ENCODE measurements around the gene OBP2A.

Gene OBP2A

DNA sequence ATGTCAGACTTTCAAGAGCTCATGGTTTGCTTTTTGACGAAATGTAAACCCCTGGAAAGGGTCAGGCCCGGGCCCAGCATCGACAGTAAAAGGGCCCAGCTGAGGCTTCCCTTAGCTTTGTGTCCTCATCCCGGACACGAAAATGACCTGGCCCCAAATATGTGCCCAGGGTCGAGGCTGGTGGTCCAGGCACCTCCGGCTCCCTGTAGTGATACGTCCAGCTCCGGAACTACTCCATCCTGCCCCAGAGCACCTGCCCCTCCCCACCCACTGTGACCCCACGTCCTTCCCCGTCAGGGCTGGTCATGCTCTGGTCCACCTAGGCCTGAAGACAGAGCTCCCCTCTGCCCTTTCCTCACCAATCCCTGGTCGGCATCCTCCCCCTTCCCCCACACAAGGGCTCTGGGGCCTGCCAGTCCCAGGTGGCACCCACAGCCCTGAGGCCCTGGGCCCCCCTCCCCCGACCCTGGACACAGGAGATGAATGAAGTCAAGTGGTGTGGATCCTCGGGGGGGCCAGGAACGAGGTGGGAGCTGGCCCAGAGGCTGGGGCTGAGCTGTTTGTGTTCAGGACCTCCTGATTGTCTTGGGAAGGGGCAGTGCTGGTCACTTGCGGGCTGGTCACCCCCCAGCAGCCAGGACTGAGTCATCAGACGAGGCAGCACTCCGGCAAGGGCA lies 6.2 kb downstream of the OBP2A start:
- no peak for ATAC-seq
- no peak for DNase-seq

DNA sequence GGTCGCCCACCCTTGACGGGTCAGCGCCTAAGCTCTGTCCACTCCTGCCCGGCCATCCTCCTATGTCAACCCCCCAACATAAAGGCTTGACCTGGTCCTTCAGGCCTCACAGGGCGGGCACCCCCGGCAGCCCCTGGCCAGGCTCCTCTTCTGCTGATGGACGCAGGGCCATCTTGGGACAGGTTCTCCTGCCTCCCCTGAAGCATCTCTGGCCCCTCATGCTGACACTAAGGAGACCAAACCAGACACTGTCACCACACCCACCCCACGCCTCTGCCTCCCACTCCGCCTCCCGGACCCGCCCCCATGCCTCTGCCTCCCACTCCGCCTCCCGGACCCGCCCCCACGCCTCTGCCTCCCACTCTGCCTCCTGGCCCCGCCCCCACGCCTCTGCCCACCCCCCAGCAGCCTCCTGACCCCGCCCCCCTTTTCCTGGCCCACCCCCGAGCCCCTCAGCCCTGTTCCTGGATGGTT lies 6.8 kb downstream of the OBP2A start:
- DNase-seq (no peak), ATAC-seq (no peak)

DNA sequence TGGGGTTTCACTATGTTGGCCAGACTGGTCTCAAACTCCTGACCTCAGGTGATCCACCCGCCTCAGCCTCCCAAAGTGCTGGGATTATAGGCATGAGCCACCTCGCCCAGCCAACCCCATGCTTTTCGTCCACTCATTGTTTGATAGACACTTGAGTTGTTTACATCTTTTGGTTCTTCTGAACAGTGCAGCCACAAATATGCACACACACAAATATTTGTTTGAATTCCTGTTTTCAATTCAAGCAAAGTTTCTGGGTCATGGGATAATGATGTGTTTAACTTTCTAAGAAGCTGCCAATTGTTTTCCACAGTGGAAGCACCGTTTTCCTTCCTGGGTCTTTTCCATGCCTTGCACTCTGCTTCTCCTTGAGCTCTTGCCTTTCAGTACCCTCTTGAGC lies 8.8 kb downstream of the OBP2A start:
- no peak for ATAC-seq
- no peak for DNase-seq

DNA sequence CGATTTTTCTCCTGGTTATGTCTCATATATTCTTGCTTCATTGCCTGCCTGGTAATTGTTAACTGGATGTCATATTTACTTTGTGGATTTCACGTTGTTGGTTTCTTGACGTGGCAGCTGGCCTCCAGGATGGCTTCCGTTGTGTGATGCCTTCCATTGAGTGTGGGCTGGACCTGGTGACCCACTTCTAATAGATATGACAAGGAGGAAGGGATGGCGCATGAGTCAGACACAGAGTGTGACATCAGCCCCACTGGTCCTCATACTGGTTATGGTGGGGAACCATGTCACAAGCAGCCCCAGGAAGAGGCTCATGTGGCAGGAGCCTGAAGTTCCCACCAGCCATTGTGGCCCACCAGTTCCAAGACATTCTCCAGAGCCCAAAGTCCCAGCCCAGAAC lies 9.3 kb downstream of the OBP2A start:
- DNase-seq (no peak), ATAC-seq (no peak)

DNA sequence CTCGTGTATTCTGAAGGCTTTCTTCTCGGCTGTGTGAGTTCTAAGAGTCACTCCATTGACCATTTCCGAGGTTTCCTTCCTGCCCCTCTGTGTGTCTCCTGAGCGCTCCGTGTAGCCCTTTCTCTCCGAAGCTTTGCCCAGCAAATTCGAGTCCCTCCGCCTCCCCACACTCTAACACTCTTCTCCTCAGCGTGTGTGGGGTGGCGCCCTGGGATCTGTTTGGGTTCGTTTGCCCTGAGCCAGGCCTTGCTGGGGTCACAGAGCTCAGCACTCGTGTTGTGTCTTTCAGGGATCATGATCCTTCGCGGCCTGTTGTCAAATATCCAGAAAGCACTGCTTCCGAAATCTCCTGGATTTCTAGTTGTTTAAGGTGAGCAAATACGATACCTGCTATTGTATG lies 10.0 kb downstream of the OBP2A start:
- ATAC-seq (no peak), DNase-seq (no peak)

DNA sequence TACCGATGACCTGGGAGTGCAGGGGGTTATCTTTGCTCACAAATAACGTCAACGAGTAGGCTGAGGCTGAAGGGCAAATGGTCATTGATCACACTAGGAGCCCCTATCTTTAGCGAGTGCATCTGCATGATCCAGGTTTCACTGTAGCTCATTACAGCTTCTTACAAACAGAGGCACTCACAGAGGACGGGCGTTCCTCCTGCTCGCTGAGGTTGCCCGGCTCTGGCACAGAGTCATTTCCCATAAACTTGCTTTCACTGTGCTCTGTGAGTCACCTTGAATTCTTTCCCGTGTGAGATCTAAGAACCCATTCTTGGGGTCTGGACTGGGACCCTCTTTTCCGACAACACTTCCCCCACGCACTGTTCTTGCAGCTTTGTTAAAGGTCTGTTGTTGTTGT lies 13.7 kb downstream of the OBP2A start:
- DNase-seq = no peak
- no peak for ATAC-seq

DNA sequence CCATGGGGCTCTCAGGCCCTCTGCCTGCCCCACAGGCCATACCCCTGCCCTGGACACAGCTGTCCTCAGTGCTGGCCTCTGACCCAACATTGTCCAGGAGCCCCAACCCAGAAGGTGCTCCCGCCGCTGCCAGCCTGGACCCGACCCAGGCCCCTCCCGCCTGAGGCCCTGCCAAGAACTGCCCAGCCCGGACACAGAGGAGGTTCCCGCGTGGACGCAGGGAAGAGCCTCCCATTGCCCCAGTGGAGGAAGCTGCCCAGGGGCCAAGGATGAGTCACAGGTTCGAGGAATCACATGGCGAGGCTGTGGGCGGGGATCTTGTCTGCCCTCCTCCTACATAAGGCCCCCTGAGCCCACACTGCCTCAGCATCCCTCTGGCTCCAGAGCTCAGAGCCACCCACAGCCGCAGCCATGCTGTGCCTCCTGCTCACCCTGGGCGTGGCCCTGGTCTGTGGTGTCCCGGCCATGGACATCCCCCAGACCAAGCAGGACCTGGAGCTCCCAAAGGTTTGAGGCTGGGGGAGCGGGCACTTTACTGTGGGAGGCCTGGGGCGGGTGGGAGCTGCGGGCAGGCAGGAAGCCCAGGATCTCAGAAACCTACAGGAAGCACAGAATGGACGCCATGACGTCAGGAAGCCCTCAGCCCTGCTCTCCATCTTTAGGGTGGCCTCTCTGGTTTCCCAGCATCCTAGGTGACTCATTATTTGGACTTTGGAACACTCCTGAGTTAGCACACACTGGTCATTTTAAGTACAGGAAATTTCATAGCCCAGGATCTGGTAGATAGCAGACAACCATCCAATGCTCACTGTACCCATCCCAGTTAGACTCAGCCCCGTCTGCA lies 15.7 kb downstream of the OBP2A start, which contains the start of gene PAEP:
Gene PAEP (plus strand): TSS at position 366 of the 844 bp plus-strand sequence.
- DNase-seq = no peak

DNA sequence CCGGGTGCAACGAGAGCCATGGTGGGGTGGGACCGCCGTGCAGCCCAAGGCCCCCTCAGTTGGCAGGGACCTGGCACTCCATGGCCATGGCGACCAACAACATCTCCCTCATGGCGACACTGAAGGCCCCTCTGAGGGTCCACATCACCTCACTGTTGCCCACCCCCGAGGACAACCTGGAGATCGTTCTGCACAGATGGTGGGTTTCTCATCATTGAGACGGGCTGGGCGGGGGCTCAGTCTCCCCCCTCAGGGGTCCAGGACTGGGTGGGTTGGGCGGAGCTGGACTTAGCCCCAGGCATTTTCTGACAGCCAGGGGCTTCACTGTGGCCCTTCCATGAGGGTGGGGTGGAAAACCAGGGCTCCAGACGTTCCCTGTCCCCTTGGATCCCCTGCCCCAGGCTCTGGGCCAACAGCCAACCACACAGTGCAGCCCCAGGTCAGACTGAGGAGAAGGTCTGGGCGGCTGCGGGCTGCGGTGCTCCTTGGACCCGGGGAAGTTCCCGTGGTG lies 16.4 kb downstream of the OBP2A start:
- ATAC-seq = no peak

More for the DNA sequence above, 15.7 kb downstream of the OBP2A start, which contains the start of gene PAEP:
- no peak for ATAC-seq

DNA sequence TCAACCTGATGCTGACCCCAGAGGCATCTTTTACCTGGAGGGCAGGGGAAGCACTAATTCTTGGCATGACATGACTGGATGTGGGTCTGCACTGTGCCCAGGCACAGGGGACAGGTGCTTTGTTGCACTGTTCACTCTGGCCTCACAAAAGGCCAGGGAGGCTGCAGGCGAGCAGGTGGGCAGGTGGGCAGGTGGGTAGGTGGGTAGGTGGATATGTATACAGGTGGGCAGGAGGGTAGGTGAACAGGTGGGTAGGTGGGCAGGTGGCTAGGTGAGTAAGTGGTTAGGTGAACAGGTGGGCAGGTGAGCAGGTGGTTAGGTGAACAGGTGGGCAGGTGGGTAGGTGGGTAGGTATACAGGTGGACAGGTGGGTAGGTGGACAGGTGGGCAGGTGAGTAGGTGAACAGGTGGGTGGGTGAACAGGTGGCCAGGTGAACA lies 17.1 kb downstream of the OBP2A start:
- no peak for ATAC-seq
- DNase-seq = no peak

More for the DNA sequence above, 16.4 kb downstream of the OBP2A start:
- no peak for DNase-seq

DNA sequence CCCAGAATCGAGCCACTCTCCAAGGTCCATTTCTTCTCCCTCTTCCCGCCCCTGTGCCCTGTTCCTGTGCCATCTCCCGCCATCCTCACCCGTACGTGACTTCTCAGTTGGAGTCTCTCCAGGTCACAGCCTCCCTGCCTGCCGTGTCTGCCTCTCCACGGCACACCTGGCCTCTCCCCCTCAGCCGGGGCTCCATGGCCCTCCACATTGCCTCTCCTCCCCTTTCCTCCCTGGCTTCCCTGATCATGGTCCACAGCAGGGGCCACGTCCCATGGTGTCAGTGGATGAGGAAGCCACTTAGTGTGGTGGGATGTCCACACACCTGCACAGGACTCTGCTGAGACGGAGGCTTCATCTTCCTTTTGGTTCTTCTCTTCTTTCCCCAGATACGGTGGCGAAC lies 17.9 kb downstream of the OBP2A start:
- ATAC-seq (no peak), DNase-seq (no peak)

DNA sequence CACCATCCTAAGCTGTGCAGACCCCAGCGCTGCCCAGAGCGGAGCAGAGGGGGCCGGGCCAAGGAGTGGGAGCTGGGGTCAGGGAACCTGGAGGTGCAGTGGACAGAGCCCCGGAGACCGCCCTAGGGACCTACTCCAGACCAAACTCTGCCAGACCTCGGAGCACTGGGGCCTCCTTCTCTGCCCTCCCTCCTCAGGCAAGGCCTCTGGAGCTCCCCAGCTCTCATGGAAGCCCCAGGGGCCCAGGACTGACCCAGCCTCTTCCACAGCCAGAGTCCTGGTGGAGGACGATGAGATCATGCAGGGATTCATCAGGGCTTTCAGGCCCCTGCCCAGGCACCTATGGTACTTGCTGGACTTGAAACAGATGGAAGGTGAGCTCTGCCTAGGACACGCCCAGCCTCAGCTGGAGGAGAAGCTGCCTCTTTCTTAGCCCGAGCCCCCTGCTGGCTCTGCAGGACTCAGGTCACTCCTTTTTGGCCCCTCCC lies 19.3 kb downstream of the OBP2A start:
- no peak for ATAC-seq
- no peak for DNase-seq

DNA sequence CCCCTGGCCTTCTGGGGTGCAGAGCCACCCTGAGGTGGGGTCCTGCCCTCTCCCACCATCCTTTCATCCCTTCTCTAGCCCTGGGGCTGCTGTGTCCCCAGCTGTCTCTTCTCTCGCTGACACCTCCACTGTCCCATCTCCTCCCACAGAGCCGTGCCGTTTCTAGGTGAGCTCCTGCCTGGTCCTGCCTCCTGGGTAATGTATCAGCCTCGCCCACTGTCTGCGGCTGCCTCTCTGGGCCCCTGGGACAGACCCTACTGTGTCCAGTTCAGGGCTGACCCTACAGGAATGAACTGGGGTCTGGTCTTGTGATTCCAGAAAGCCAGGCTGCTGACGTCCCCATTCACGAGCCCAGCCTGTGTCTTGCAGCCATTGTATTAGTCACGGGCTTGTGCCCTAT lies 19.7 kb downstream of the OBP2A start:
- no peak for ATAC-seq

DNA sequence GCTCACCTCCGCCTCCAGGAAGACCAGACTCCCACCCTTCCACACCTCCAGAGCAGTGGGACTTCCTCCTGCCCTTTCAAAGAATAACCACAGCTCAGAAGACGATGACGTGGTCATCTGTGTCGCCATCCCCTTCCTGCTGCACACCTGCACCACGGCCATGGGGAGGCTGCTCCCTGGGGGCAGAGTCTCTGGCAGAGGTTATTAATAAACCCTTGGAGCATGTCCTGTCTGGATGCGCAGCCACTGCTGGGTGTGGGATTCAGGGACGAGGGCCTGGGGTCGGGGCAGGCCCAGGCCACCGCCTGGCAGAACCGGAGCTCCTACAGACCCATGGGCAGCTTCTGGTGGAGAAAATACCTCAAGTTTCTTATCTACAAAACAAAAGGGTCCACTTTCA lies 20.6 kb downstream of the OBP2A start:
- ATAC-seq (no peak), DNase-seq (no peak)

More for the DNA sequence above, 19.7 kb downstream of the OBP2A start:
- DNase-seq = no peak

DNA sequence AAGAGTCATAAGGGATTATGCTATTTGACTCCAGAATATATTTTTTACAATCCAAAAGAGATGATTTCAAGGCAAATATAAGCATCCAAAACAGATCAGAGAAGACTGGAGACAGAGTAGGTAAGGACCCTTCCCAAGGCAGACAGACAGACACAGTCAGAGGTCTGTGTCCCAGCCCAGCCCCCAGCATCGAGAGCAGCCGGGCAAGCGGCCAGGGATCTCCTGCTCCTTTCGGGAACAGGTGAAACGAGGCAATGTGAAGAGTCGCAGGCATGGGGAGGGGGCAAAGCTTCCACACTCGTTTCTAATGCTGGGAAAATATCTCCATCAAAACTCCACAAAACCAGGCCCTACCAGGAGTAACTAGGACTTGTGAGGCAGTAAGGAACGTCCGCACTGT lies 21.4 kb downstream of the OBP2A start:
- DNase-seq (no peak), ATAC-seq (no peak)

DNA sequence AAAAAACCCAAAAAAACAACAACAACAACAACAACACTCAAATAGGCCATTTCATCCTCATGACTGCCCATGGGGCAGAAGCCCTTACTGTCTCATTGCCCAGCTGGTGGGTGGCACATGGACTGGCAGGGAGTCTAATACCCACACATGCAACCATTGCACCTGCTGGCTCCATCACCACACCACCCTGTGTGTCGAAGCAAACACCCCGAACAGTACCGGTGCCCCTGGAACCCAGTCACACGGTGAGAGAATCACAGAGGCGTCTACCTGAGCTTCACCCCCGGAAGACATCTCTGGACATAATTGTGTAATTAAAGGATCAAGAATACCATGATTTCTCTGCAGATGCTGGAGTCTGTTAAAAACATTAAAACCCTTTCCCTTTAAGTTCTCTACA lies 22.1 kb downstream of the OBP2A start:
- no peak for DNase-seq
- ATAC-seq = no peak

DNA sequence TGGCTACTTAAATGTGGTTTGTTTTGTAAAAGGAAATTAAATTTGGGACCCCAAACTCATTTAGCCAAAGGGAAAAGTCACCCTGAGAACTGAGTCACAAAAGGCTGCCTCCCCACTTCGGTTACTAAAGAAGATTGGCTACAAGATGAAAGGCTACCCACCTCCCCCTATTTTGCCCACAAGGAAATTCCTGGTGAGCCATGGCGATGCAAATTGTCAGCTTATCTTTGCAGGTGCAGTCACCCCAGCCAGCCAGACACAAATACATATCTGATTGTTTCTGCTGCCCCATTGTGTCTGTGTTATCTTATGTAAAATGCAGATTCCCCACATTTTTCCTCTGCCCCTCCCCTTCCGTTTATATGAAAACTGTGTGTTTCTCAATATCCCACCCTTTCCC lies 24.5 kb downstream of the OBP2A start:
- ATAC-seq = no peak
- no peak for DNase-seq

DNA sequence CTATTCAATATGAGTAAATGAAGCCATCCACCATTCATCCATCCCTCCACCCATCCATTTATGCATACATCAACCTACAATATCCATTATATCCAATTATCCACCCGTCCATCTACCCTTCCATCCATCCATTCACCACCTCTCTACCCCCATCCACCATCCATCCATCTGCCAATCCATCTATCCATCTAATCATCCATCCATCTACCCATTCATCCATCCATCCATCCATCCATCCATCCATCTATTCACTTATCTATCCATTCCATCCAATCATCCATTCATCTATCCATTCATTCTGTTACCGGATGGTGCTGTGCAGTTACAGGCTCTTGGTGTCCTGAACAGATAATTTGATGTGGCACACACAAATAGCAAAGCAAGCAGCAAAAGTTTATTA lies 26.3 kb downstream of the OBP2A start:
- no peak for DNase-seq
- ATAC-seq = no peak

DNA sequence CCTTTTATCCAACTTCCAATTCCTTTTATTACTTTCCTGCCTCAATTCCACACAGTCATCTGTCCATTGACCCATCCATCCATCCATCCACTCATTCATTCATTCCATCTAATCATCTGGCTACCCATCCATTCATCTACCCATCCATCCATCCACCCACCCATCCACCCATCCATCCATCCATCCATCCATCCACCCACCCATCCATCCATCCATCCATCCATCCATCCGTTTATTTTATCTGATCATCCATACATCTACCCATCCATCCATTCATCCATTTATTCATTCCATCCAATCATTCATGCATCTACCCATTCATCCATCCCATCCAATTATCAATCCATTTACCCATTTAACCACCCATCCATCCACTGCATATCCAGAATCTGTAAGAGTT lies 27.2 kb downstream of the OBP2A start:
- no peak for ATAC-seq
- DNase-seq = no peak

DNA sequence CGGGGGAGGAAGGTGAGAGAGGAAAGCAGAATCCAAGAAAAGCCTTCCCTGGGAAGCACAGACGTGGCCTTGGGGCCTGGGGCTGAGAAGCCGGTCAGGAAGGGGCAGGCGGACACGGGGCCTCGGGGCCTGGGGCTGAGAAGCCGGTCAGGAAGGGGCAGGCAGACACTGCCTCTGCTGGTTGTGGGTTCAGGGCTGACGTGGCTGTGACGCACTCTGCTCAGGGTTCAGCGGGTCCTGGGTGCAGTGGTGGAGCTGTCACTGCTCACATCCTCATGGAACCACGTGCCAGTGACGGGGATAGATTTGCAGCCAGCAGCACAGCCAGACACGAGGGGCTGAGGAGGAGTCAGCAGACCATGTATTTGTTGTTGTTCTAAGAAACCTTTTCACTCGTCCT lies 28.4 kb downstream of the OBP2A start:
- DNase-seq = no peak
- no peak for ATAC-seq

DNA sequence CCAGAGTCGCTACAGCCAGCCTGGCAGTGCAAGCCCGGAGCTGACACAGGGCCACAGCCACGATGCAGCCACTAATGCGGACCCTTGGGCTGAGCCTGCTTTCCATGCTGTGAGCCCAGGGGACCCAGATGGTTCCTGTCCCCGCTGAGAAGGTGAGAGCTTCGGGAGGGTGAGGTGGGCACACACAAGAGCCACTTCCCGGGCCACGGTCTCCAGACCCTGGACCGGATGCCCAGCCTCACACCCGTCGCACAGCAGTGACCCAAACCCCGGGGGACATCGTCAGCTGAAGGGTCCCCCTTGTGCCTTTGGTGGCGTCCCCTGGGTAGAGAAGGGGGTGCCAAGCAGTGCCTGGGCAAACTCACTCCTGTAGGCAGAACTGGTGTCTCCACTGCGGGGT lies 29.0 kb downstream of the OBP2A start:
- DNase-seq = no peak
- ATAC-seq = no peak

DNA sequence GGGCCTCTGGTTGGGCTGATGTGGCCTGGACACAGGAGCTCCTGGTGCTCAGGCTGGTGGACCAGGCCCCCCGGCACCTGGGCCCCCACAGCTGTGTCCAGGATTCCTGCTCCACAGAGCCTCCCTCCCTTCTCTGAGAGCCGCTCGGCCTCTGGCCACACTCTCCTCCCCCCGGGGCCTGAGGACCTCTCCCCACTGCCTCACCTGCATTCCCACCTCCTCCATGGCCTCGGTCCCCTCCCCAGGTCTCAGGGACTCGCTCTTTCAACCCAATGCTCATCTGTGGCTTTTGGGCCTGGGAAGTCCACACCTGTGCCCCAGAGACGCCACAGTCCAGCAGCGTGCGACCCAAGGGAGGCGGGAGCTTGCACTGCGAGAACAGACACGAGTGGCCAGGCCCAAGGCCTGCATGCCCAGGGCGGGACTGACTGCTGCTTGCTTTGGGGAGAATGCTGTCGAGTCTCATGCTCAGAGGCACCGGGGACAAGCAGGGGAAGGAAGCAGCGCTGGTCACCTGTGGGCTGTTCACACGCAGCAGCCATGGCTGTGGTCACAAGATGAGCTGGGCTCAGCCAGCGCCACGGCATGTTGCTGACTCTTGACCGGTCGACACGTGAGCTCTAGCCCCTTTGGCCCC lies 30.2 kb downstream of the OBP2A start:
- DNase-seq = no peak
- ATAC-seq = no peak

DNA sequence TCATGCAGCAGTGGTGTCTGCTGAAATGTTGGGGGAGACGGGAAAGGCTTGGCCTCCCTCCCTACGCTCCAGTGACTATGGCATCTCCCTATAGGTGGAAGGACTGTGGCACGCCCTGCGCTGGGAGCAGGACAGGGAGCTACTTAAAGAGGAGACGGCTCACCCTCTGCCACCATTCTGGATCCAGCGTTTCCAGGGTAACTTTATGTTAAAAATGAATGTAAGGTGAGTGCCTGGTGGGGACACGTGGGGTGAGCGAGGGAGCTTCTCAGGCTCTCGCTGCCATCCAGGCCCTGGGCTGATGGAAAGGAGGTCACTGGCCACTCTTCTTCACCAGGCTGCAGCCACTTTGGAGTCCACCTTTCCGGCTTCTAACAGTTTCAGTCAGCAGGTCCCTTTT lies 31.3 kb downstream of the OBP2A start:
- ATAC-seq (no peak), DNase-seq (no peak)

DNA sequence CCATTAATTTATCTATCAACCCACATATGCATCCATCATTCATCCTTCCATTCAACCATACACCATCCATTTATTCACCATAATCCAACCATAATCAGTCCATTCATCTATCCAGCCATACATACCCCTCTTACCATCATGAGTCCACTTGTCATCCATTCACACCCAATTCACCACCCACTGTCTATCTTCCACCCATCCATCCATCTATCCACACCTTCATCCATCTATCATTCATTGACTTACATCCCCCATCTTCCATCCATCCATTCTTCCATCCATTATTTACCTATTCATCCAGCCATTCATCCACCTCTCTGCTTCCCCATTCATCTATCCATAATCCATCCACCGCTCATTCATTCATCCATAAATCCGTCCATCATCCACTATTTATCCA lies 33.4 kb downstream of the OBP2A start:
- no peak for DNase-seq
- ATAC-seq = no peak

Measured in stimulated activated naive CD8-positive, alpha-beta T cell treated with anti-CD3 and anti-CD28 coated beads, Interleukin-15, Interleukin-2, amounts not matched to agents 100 U/mL and 50 U/mL, for 24 hours (primary cell).